Islet of Langerhans (tissue), 1 donor: ENCODE data around the gene LRMDA.

Source experiments
- FAIRE-seq: peaks from one replicate; lab custom pipeline; 2011; peaks lifted over from hg19 to GRCh38; lab: Jason Lieb, UNC

The LRMDA gene

DNA sequence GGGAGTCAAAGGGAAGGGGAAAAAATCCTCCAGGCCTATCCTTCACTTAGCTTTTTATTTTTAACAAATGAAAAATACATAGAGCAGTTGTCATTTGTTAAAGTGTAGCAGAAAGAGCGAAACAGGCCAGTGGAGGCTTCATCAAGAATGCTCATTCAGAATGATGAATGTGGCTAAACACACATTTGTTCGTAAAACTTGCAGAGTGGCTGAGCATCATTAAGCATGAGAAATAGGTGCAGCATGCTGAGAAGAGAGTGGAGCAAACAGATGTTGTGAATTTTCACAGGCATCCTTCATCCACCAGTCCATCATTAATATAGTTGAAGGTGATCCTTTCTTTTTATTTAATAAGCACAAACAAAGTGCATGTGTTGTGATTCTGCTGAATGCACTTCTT, 407.6 kb downstream of the LRMDA start:
- FAIRE-seq: no peak

DNA sequence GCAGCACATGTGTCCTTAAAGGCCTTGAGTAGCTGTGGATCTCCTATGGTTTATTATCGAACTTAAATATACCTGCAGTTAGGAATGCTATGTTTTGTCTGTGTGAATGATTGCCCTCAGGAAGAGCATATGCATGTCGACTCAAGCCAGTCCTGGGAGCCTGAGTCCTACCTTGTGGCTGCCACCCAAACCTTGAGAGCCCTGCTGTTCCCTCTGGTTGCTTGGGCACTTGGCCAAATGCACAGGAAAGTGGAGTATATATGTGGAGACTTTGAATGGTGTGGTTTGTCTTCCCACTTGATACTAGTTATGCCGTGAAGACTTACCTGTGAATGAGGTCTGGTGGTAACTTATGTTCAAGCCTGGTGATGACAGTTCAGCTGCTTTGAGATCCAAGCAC, 409.8 kb downstream of the LRMDA start:
- no peak for FAIRE-seq

DNA sequence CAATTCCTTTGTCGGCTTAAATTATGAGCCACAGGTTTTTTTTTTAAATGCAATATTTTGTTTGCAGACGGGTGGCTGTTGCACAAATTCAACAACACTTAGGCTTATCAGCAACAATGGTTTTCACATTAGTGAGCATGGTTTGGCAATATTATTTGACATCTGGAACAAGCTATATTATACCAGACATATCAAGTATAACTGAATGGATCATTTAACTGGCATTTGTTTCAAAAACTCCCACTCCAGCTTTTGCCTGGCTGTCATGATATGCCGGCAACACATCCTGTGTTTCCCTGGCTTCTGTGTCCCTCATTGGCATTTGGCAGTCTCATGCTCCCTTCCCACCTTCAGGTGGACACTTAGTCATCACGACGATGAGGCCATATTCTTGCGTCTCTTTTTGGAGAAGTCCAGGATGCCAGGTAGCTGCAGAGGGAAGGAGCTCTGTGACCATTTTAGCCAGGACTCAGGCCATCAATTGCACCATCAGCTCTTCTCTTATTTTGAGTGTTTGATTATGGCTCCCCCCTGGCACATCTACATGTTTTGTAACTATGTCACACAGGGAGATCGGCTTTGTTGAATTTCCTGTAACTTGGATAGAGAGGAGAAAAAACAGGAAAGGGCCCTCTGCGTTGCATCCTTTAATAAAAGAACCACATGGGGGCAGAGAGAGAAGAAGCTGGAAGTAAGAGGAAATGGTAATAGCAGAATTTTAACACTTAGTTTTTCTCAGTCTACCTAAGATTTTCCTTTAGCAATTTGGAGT, 413.9 kb downstream of the LRMDA start:
- FAIRE-seq: no peak

DNA sequence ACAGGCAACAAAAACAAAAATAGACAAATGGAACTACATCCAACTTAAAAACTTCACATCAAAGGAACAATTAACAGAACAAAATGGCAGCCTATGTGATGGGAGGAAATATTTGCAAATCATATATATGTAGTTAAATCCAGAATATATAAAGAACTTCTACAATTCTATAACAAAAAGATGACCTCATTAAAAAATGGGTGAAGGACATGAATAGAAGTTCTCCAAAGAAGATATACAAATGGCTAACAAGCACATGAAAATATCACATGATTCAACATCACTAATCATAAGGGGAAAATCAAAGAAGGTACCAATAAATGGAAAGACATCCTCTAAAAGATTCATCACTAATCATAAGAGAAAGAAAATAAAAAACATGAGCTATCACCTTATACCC, 416.1 kb downstream of the LRMDA start:
- FAIRE-seq: no peak

DNA sequence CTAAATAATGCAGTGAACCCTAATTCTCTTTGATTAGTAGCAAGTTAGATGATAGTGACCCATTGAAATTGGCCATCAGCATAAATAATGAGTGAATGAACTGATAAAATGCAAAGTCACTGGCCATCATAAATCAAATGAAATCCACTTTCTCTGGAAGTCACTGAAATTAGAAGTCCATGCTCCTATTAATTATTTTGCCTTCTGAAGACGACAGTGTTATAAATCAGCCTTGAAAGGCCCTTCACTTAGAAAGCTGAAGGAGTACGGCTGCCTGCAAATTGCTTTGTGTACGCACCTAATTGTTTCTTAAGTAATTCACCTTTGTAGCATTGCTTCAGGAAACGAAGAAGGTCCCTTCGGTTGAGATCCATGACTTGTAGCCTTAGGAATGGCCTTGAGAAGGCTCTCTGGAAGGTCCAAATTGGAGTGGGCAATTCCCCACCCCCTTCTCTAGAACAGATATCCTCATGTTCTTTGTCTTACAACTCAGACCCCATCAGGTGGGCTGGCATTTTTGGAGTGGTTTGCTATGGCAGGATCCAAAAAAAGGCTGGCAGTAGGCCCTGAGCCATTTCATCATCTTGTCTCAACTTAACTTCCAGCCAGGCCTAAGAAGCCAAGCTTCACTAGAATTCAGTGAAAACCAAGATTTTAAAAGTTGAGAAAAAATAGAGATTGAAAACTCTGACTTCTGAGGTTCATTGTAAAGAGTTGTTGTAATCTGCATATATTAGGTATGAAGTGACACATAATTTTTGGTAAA, 420.3 kb downstream of the LRMDA start:
- FAIRE-seq: no peak

DNA sequence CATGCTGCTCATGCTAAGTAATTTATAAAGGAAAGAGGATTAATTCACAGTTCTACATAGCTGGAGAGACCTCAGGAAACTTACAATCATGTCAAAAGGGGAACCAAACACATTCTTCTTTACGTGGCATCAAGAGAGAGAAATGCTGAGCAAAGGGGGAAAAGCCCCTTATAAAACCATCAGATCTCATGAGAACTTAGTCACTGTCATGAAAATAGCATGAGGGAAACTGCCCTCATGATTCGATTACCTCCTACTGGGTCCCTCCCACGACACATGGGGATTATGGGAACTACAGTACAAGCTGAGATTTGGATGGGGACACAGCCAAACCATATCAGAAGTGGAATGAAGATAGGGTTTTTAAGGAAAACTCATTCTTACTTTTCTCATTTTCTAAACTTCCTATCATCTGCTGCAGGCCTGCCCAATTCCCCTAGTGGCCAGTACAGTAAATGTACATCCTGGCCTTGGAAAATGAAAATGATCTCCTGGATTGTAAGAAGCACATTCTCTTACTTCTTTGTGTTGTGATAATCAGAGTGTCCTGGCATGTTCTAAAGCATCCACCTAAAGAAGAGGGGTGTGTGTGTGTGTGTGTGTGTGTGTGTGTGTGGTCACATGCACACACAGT, 421.5 kb downstream of the LRMDA start:
- FAIRE-seq: no peak

DNA sequence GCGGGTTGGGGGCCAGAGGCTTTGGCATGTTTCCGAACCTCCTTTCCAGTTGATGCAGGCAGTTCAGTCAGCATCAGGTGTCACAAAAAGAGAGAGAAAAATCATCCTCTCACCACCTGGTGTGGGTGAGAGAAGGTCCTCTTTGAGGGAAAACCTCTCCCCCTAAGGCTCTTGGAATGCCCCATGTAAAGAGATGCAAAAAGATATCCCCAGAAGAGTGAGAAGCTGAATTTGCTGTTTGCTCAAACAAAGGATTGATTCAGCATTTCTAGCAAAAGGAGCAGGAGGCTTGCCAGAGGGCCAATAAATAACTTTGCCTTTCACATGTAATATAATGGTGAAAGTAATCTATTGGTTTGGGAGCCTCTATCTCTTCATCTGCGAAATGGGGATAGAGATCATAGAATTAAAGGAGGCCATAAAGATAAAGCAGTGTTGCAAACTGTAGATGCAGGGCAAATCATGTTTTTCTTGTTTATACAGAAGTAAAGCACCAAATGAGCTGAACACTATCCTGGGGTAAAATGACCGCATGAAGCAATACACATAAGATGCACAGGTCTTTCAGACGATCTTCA, 425.9 kb downstream of the LRMDA start:
- no peak for FAIRE-seq

DNA sequence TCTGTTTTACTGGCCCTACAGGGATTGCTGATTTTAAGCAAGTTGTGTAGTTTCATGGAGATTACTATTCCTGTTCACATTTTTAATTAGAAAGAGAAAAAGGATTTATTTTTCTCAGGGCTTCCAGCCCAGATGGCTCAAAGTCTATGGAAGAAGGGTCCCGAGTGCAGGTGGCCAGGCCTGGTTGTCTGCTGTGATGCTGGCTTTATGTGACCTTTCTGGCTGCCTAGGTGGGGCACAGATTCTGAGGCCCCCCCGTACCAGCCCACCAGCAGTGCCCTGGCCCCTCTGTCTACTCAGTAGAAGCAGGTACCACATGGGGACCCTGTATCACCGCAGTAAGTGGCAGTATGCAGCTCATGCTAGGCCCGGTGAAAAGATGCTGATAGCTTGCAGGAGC, 426.5 kb downstream of the LRMDA start:
- no peak for FAIRE-seq

DNA sequence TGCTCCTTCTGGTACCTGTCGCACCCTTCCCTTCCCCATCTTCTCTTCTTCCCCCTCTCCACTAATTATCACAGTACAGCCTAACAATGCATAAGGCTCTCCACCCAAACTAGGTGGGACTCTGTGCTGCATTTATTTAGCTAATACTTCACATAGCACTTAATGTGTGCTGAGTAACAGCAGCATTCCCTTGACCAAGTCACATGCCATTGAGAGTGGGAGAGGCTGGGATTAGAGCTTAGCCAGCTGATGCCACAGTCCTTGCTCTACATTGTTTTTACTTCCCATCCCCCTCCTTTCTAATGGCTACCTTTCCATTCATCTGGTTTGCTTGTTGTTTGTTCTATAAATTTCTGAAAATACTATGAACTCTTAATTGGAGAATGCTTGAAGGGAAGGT, 426.9 kb downstream of the LRMDA start:
- FAIRE-seq: no peak

DNA sequence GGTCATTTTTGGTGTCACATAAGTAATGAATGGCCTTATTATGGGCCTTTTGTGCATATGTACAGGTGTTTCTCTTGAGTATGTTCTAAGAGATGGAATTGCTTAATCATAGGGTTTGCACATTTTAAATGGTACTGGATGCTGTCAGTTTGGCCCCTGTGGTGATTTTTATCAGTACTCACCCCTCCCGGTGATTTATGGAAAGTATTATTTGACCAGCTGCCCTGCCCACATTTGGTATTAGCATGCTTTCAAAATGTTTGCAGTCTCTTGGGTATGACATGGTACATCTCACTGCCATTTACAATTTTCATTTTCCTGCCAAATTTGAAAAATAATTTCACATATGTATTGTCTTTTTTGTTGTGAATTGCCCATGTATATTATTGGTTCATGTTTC, 427.7 kb downstream of the LRMDA start:
- no peak for FAIRE-seq

DNA sequence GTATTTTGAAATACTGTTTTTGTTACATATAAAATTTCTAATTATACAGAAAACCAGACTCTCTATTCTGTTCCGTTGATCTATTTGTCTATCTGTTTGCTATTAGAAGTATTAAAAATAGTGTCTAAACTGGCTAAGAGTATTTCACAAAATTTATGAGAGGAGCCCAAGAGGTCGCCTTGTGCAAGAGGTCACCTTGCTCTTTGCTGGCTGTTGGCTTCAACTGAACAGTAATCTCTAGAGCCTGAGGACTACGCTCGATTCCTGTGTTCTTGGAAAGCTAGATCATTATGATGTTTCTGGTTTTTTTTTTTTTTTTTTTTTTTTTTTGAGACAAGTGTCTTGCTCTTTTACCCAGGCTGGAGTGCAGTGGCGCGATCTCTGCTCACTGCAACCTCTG, 428.6 kb downstream of the LRMDA start:
- no peak for FAIRE-seq

DNA sequence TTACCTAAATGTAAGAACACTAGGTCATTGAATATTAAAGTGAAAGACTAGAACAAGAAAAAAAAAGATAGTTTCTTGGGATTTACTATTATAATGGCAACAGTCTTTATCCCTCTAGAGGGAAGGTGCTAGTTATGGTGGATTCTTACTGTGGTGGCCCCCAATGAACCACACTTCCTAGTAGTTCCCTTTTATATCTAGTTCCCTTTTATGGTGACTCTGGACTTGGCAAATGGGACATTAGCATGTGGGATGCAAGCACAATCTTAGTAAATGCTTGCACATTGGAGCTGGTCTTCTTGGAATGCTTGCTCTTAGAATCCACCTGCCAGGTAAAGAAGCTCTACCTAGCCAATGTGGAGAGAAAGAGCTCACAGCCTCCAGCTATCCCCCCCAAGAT, 430.2 kb downstream of the LRMDA start:
- no peak for FAIRE-seq

DNA sequence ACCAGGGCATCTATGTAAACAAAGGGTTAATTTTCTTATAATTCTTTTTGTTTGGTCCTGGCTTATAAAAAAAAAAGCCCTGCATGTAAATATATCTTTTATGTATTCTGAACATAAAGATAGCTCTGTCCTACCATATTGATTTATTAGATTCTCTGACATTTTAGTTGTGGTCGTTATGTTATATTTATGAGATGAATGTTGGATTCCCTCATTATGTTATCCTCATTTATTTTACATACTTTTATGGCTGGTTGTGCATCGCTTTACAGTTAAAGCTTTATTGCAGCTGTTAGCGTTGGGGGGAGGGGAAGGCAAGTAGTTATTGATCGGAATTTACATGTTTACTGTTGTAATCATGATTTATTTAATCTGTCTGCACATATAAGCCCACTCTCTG, 431.5 kb downstream of the LRMDA start:
- no peak for FAIRE-seq

DNA sequence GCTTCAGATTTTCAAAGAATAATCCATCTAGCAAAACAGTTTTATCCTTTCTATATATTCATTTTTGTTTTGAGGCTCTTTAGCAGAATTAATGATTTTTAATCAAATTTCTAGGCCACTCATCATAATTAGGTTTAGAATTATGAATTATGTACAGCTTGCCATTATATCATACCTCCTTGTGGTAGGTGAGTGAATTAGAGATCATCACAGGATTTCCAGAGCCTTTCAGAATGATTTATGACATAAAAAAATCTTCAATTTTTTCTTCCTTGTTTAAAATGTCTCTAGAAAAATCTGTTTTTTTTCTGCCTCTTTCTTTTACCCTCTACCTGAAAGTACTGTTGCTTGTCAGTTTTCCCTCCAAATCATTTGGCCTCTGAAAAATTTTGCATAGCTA, 433.3 kb downstream of the LRMDA start:
- peak; percentile 79 for FAIRE-seq

DNA sequence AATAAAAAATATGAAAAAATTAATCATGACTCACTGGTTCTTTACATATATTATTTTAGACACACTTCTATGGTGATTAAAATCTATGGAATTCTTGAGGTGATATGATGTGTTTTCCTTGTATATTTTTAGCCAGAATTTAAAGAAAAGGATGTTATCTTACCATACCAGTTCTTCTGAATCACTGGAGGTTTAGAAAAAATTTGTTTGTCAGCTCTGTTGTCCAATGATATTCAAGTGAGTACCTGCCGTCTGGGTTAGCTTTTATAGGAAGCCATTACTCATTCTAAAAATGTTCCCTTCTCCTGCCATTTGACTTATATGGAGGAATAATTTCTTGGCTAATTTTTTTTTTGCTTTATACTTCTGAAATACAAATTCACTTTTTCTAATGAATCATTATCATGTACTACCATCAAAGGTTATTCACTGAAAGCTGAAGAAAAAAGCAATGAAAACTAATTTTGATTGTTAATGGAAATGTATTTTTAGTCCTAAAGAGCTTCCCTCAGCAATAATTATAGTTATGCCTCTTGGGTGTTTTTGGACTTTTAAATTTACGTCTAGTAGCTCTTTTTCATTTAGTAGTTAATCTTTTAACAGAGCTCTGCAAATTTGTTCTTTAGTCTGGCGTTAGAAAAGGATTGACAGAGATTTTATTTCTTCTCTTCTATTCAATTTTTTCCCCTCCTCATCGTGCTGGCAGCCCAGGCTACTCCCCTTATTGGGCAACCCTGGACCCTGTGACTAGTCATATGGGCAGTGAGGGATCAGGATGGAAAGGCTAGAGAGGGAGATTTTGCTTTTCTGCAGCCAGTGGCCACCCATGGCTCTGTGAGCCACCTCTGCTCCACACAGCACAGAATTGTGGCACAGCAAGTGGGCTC, 434.2 kb downstream of the LRMDA start:
- no peak for FAIRE-seq

DNA sequence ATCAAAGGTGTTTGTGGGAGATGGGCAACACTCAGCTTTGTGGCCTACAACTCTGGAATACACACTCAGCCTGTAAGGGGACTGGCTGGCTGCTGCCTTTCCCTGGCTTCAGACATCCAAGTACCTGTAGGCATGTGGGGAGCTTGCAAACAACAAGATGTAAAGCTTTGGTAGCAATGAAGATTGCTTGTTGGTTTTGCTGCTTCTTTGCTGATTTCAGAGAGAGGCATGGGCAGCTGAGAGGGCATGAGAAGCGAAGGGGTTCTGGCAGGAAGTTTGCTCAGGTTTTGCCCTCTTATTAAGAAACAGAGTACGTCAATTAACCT, 434.8 kb downstream of the LRMDA start:
- no peak for FAIRE-seq

DNA sequence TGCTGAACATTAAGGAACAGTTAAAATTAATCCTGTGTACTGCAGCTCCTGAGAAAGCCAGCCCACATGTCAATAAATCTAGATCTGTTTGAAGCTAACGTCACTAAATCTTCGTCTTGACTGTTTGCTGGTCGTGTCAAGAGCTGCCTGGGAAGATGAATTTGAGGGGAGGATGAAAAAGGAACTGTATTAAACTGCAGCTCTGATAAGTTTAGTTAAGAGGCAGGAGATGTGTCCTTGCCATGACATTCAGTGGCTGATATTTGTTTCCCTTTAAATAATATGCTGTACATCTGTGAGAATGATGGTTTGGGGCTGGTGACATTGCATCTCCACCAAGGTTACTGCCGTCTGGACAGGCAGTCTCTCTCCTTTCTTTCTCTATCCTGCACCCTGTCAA, 435.3 kb downstream of the LRMDA start:
- no peak for FAIRE-seq

DNA sequence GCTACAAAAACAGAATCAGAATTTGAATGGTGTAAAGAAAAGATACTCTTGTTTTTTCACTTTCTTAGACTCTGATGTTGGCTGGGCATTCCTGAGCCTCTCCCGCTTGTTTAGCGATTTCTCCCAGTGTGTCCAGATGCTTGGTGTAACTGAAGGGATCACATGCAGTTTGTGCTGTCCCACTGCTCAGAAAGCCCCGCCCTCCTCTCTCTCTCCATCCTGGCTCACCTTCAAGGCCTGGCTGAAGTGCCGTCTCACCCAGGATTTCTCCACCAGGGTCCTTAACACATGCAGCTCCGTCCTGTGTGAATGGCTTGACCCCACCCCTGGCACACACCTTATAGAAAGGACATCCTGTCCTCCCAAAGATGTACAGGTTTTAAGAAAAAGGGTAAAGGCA, 437.1 kb downstream of the LRMDA start:
- no peak for FAIRE-seq

DNA sequence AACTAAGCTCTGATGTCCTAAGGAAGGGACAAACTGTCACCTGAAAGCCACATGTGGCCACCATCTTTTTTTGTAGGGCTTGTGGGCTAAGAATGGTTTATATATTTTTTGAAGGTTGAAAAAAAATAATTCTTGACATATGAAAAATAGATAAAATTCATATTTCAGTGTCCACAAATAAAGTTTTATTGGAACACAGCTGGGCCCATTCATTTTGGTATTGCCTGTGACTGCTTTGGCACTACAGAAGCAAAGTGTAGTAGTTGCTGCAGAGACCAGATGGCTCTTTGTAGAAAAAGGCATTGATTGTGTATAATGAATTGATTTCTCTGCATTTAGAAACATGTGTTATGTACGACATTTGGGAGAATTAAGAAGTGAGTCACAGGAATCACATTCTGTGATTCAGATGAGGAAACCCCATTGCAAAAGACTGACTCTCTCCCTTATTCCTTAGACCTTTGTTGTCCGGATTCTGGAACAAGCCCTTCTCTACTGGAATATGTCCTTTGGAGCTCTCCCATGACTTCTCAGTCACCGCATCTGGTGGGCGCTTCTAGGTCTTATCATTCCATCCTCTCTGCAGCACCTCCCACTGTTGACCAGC, 438.7 kb downstream of the LRMDA start:
- no peak for FAIRE-seq

DNA sequence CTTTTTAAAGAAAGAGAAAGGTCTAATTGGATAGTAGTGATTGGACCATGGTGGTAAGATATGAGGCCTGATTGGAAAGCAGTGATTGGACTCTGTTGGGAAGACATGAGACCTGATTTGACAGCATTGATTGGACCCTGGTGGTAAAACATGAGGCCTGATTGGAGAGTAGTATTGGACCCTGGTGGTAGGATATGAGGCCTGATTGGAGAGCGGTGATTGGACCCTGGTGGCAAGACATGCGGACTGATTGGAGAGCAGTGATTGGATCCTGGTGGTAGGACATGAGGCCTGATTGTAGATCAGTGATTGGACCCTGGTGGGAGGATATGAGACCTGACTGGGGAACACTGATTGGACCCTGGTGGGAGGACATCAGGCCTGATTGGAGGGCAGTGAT, 444.3 kb downstream of the LRMDA start:
- FAIRE-seq: no peak

DNA sequence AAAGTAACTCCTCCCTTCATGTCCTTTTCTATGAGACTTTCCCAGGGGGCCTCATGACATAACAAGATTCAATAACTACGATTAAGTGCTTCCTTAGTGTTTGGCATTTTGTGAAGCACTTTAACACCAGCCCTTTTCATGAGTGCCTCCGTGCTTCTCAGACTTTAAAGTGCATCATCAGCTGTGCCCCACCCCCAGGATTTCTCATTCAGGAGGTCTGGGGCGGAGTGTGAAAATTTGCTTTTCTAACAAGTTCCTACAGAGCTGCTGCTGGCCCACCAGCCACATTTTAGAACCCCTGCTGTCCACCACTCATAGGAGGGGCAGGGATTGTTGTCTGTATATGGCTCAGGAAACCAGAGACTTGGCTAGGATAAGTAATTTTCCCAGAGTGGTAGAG, 445.3 kb downstream of the LRMDA start:
- no peak for FAIRE-seq

DNA sequence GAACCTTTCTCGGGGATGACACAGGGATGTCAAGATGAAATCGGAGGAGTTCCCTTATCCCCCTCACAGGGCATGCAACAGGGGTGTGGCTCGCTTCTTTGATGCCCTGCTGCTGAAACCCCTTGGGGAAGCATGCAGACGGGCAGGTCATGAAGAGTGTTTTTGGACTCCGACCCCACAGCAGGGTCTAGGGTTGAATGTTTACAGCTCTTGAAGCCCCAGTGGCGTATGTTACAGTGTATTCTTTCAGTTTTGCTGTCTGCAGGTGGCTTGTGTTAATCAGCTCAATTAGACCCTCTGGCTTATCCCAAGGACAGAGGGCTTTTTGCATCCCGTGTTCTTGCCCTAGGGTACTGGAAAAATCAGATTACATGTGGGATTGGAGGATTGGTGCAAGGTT, 446.5 kb downstream of the LRMDA start:
- FAIRE-seq: no peak
